ENCODE data around the gene ADAM15. TPM values are rescaled to one million over a fixed set of nuclear protein-coding genes. Genes with fewer than 3 reads are reported as not detected.

Gene ADAM15
- polyA plus RNA-seq, 1 donor from 2014 or later: 24.8 TPM

DNA sequence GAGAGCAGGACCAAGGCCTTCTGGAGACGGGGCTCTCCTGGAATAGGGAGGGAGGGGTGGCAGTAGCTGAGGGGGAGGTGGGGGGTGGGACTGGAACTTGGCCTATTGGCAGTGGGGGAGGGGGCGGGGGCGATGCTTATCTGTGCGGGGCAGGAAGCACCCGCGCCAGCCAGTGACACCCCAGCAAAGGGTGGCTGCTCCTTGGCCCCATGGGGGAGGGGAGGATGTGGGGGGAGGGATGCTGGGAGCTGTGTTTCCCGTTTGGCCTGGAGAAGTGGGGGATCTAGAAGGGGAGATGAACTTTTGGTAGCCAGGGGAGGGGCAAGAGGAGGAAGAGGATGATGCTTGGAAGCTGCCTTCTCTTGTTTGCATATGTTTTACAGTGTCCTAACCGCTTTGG lies 37.5 kb upstream of the ADAM15 start:
- Histone ChIP-seq H3K9me2 (ENCODE audit: insufficient read depth, low read length) (no peaks in the 10 kb centered on the region), H3K4me2 (ENCODE audit: low read length) (no peak overlapping the region), H3F3A (ENCODE audit: insufficient read depth, low read length, poor library complexity, severe bottlenecking) (no peaks in the 10 kb centered on the region), H3K9me3 (ENCODE audit: low read length) (no peaks in the 10 kb centered on the region), H4K20me1 (ENCODE audit: insufficient read depth) (no peaks in the 10 kb centered on the region), H3K27me3 (ENCODE audit: insufficient read depth, low read depth, low read length) (no peaks in the 10 kb centered on the region), H3K79me2 (replicated peaks; ENCODE audit: insufficient read depth, low read length) (no peaks in the 10 kb centered on the region), H3K36me3 (ENCODE audit: insufficient read depth, low read length) (no peaks in the 10 kb centered on the region), H3K9ac (ENCODE audit: low read length) (no peak overlapping the region), H3K27ac (ENCODE audit: low read length) (no peak overlapping the region), H3K4me3 (ENCODE audit: low read length) (no peak overlapping the region), H2AFZ (ENCODE audit: low read depth, low read length) (no peak overlapping the region)
- TF ChIP-seq EP300 (conservative IDR thresholded peaks at IDR 0.05; ENCODE audit: poor library complexity, severe bottlenecking): no peak

DNA sequence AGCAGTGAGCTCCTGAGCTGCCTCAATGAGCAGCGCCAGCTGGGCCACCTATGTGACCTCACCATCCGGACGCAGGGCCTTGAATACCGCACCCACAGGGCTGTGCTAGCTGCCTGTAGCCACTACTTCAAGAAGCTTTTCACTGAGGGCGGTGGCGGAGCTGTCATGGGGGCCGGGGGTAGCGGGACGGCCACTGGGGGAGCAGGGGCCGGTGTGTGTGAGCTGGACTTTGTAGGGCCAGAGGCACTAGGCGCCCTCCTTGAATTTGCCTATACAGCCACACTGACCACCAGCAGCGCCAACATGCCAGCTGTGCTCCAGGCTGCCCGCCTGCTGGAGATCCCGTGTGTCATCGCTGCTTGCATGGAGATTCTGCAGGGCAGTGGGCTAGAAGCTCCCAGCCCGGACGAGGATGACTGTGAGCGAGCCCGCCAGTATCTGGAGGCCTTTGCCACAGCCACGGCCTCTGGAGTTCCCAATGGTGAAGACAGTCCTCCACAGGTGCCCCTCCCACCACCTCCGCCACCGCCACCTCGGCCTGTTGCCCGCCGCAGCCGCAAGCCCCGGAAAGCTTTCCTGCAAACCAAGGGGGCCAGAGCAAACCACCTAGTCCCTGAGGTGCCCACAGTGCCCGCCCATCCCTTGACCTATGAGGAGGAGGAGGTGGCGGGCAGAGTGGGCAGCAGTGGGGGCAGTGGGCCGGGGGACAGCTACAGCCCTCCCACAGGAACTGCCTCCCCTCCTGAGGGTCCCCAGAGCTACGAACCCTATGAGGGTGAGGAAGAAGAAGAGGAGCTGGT lies 36.2 kb upstream of the ADAM15 start:
- H3K4me3 ChIP-seq (ENCODE audit: low read length): no peak overlapping the region
- no peak overlapping the region for H2AFZ ChIP-seq (ENCODE audit: low read depth, low read length)
- H3K4me2 ChIP-seq (ENCODE audit: low read length): no peak overlapping the region
- no peaks in the 10 kb centered on the region for H4K20me1 ChIP-seq (ENCODE audit: insufficient read depth)
- no peaks in the 10 kb centered on the region for H3F3A ChIP-seq (ENCODE audit: insufficient read depth, low read length, poor library complexity, severe bottlenecking)
- no peaks in the 10 kb centered on the region for H3K36me3 ChIP-seq (ENCODE audit: insufficient read depth, low read length)
- no peaks in the 10 kb centered on the region for H3K9me3 ChIP-seq (ENCODE audit: low read length)
- H3K27me3 ChIP-seq (ENCODE audit: insufficient read depth, low read depth, low read length): no peaks in the 10 kb centered on the region
- H3K27ac ChIP-seq (ENCODE audit: low read length): no peak overlapping the region
- no peaks in the 10 kb centered on the region for H3K9me2 ChIP-seq (ENCODE audit: insufficient read depth, low read length)
- TF ChIP-seq TAF1 (IDR thresholded peaks at IDR 0.05; ENCODE audit: low read depth): no peak
- TF ChIP-seq, protein P1, sequence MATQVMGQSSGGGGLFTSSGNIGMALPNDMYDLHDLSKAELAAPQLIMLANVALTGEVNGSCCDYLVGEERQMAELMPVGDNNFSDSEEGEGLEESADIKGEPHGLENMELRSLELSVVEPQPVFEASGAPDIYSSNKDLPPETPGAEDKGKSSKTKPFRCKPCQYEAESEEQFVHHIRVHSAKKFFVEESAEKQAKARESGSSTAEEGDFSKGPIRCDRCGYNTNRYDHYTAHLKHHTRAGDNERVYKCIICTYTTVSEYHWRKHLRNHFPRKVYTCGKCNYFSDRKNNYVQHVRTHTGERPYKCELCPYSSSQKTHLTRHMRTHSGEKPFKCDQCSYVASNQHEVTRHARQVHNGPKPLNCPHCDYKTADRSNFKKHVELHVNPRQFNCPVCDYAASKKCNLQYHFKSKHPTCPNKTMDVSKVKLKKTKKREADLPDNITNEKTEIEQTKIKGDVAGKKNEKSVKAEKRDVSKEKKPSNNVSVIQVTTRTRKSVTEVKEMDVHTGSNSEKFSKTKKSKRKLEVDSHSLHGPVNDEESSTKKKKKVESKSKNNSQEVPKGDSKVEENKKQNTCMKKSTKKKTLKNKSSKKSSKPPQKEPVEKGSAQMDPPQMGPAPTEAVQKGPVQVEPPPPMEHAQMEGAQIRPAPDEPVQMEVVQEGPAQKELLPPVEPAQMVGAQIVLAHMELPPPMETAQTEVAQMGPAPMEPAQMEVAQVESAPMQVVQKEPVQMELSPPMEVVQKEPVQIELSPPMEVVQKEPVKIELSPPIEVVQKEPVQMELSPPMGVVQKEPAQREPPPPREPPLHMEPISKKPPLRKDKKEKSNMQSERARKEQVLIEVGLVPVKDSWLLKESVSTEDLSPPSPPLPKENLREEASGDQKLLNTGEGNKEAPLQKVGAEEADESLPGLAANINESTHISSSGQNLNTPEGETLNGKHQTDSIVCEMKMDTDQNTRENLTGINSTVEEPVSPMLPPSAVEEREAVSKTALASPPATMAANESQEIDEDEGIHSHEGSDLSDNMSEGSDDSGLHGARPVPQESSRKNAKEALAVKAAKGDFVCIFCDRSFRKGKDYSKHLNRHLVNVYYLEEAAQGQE (IDR thresholded peaks at IDR 0.05; ENCODE audit: borderline replicate concordance): no peak
- no peak for TF ChIP-seq EZH2 (IDR thresholded peaks at IDR 0.05; ENCODE audit: borderline replicate concordance, insufficient read depth, low read length, poor library complexity, severe bottlenecking)
- TF ChIP-seq EP300 (conservative IDR thresholded peaks at IDR 0.05; ENCODE audit: poor library complexity, severe bottlenecking): no peak
- TF ChIP-seq POLR2AphosphoS5 (IDR thresholded peaks at IDR 0.05): no peak
- TF ChIP-seq RAD21 (conservative IDR thresholded peaks at IDR 0.05): no peak
- TF ChIP-seq SMC3 (conservative IDR thresholded peaks at IDR 0.05; ENCODE audit: poor library complexity): no peak
- TF ChIP-seq MXI1 (conservative IDR thresholded peaks at IDR 0.05; ENCODE audit: poor library complexity, severe bottlenecking): no peak
- no peak for TF ChIP-seq CTCF (IDR thresholded peaks at IDR 0.05; ENCODE audit: poor library complexity, severe bottlenecking)
- H3K79me2 ChIP-seq (replicated peaks; ENCODE audit: insufficient read depth, low read length): no peaks in the 10 kb centered on the region
- H3K9ac ChIP-seq (ENCODE audit: low read length): no peak overlapping the region

All from neural cell (in vitro differentiated cells).